IPS-15b (cell line): Measurements from ENCODE around the gene RASSF8.

ENCODE experiments used
- H3K27me3 ChIP-seq: one replicate; pipeline ENCODE4 v1.6.1; 2013; ENCODE audit warnings: low read length; ENCODE audit not compliant: control insufficient read depth, insufficient read depth
- H3K36me3 ChIP-seq: one replicate; pipeline ENCODE4 v1.6.1; 2013; ENCODE audit warnings: low read length; ENCODE audit not compliant: control insufficient read depth, insufficient read depth
- H3K4me1 ChIP-seq: one replicate; pipeline ENCODE4 v1.6.1; 2013; ENCODE audit warnings: mild to moderate bottlenecking, low read length; ENCODE audit not compliant: control insufficient read depth, insufficient read depth
- H3K4me3 ChIP-seq: one replicate; pipeline ENCODE4 v1.5.1; 2013; ENCODE audit warnings: low read depth, low read length
- H3K9ac ChIP-seq: one replicate; pipeline ENCODE4 v1.6.1; 2013; ENCODE audit warnings: low read depth, mild to moderate bottlenecking, low read length
- H3K9me3 ChIP-seq: one replicate; pipeline ENCODE4 v1.6.1; 2013; ENCODE audit warnings: mild to moderate bottlenecking, low read length; ENCODE audit not compliant: control insufficient read depth, insufficient read depth

The RASSF8 gene

DNA sequence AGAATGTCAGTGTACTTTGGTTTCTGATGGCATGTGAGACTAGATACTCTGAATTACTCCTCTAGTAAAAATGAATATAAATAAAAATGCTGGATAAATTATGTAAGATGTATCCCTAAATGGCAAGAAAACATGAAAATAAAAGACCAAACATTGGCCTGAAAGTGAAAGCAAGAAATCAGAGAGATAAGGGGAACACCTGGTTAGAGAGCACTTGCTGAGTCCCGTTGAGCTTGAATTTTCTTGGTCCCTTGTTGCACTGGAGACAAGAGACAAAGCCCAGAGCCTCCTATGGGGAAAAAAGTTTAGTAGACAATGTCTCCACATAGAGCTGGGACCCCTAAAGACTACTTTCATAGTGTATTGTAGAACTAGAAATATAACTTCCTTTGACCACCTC is 23.9 kb downstream of the RASSF8 start:
- Histone ChIP-seq H3K9me3 (no peaks in the 10 kb centered on the region), H3K4me1 (peaks cover 30% of the 10 kb centered on the region), H3K36me3 (no peaks in the 10 kb centered on the region), H3K9ac (no peak overlapping the region), H3K4me3 (no peak overlapping the region), H3K27me3 (no peaks in the 10 kb centered on the region)

DNA sequence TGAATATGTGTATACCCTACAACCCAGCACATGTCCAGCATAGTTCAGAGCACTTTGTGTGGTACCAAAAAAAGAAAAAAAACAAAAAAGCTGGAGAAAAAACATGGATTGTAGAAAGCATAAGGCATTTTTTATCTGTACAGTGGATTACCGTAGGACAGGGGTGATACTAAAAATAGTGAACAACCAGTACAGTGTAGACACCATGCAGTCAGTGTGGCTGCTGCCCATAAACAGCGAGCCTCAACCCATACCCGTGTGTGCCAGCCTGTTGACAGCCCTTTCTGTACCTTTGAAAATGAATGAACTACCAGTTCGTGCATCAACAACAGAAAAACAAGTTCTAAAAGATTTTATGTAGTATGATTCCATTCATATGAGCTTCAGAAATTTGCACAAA is 25.1 kb downstream of the RASSF8 start:
- Histone ChIP-seq H3K36me3 (no peaks in the 10 kb centered on the region), H3K9me3 (no peaks in the 10 kb centered on the region), H3K4me3 (no peak overlapping the region), H3K4me1 (peaks cover 30% of the 10 kb centered on the region), H3K9ac (no peak overlapping the region), H3K27me3 (no peaks in the 10 kb centered on the region)

GRCh38 chr12:25984759-25985158 is 26.3 kb downstream of the RASSF8 start:
- H3K4me3 ChIP-seq = no peak overlapping the region
- peaks cover 23% of the 10 kb centered on the region for H3K4me1 ChIP-seq
- no peaks in the 10 kb centered on the region for H3K9me3 ChIP-seq
- no peaks in the 10 kb centered on the region for H3K36me3 ChIP-seq
- no peak overlapping the region for H3K9ac ChIP-seq
- no peaks in the 10 kb centered on the region for H3K27me3 ChIP-seq

- no peak overlapping the region for H3K9ac ChIP-seq
- H3K36me3 ChIP-seq = no peaks in the 10 kb centered on the region
- no peaks in the 10 kb centered on the region for H3K27me3 ChIP-seq
- H3K9me3 ChIP-seq = no peaks in the 10 kb centered on the region
- H3K4me3 ChIP-seq = no peak overlapping the region
- peaks cover 20% of the 10 kb centered on the region for H3K4me1 ChIP-seq
Observed at GRCh38 chr12:25985316-25986175, 27.1 kb downstream of the RASSF8 start.

DNA sequence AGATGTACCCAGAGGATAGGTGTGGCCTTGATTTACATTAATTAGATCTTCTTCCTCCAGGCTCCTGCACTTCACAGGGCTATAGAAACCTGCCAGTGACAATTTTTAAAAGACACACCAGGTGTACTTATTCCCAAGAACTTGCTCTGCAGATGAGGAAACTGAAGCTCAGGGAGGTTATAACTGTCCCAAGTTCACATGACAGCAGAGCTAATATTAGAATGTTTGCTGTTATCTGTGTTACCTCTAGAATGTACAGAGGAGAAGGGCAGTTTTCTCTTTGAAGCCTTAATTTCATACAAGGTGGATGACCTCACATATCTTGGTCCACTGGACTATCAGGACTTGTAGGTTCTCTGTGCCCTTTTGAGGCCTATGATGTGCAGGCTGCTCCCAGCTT is 27.7 kb downstream of the RASSF8 start:
- H3K4me1 ChIP-seq = peaks cover 20% of the 10 kb centered on the region
- no peaks in the 10 kb centered on the region for H3K27me3 ChIP-seq
- no peak overlapping the region for H3K4me3 ChIP-seq
- no peaks in the 10 kb centered on the region for H3K9me3 ChIP-seq
- no peaks in the 10 kb centered on the region for H3K36me3 ChIP-seq
- H3K9ac ChIP-seq = no peak overlapping the region

DNA sequence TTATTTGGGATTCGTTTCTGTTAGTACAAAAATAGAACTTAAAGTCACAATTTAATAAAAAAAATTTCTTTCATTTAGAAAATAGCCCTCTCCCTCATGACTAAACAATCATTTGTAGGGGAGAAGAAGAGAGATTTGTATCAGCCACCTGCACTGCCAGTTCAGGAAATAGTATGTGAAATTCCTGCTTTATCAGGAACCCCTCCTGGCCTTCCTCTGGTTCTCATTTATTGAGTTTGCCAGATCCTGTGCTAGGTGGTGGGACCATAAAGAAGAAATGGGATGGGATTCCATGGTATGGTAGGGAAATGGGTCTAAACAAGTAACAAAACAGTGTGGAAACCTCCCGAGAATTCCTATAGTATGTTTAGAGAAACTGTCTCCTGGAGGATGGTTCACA is 30.0 kb downstream of the RASSF8 start:
- peaks cover 36% of the 10 kb centered on the region for H3K4me1 ChIP-seq
- no peaks in the 10 kb centered on the region for H3K9me3 ChIP-seq
- no peak overlapping the region for H3K4me3 ChIP-seq
- H3K27me3 ChIP-seq = no peaks in the 10 kb centered on the region
- H3K9ac ChIP-seq = no peak overlapping the region
- H3K36me3 ChIP-seq = no peaks in the 10 kb centered on the region

GRCh38 chr12:25990495-25990894 is 32.0 kb downstream of the RASSF8 start:
- Histone ChIP-seq H3K9me3 (no peaks in the 10 kb centered on the region), H3K4me3 (no peak overlapping the region), H3K4me1 (peaks cover 40% of the 10 kb centered on the region), H3K27me3 (no peaks in the 10 kb centered on the region), H3K9ac (no peak overlapping the region), H3K36me3 (no peaks in the 10 kb centered on the region)

- H3K4me1 ChIP-seq = peaks cover 45% of the 10 kb centered on the region
- no peaks in the 10 kb centered on the region for H3K9me3 ChIP-seq
- no peak overlapping the region for H3K9ac ChIP-seq
- H3K4me3 ChIP-seq = no peak overlapping the region
- no peaks in the 10 kb centered on the region for H3K36me3 ChIP-seq
- no peaks in the 10 kb centered on the region for H3K27me3 ChIP-seq
Observed at GRCh38 chr12:25992026-25992782, 33.7 kb downstream of the RASSF8 start.

DNA sequence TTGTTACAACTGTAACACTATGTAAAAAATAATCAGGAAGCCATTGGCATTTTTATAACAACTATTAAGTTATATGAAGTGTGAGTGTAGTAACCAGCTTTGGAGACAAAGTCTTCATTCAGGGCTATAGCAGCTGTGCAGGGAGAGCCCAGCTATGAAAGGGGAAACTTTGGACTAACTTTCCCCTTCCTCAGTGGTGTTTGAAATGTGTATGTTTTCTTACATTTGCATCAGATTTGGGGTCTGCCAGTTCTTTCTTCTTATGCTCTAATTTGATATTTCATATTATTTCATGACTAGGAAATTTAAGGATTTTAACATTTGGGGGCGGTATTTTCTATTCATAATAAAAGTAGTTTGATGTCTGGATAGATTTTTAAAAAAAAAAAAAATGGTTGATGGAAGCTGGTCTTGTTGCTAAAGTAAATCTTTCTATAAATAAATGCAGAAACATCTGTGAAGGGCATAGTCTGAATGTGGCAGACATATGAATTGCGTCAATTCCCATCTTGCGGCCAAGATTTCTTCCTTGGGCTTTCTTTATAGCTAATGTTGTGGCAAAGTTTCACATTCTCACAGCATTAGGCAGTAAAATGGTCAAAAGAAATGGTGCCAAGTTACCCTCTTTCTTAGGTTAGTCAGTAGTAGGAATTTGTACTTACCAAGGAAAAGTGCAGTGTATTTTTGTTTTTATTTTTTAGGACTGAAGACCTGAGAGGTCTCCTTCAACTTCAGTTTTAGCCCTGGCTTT is 35.6 kb downstream of the RASSF8 start:
- no peak overlapping the region for H3K9ac ChIP-seq
- H3K4me3 ChIP-seq = no peak overlapping the region
- peaks cover 47% of the 10 kb centered on the region for H3K4me1 ChIP-seq
- no peaks in the 10 kb centered on the region for H3K9me3 ChIP-seq
- H3K27me3 ChIP-seq = no peaks in the 10 kb centered on the region
- H3K36me3 ChIP-seq = no peaks in the 10 kb centered on the region

DNA sequence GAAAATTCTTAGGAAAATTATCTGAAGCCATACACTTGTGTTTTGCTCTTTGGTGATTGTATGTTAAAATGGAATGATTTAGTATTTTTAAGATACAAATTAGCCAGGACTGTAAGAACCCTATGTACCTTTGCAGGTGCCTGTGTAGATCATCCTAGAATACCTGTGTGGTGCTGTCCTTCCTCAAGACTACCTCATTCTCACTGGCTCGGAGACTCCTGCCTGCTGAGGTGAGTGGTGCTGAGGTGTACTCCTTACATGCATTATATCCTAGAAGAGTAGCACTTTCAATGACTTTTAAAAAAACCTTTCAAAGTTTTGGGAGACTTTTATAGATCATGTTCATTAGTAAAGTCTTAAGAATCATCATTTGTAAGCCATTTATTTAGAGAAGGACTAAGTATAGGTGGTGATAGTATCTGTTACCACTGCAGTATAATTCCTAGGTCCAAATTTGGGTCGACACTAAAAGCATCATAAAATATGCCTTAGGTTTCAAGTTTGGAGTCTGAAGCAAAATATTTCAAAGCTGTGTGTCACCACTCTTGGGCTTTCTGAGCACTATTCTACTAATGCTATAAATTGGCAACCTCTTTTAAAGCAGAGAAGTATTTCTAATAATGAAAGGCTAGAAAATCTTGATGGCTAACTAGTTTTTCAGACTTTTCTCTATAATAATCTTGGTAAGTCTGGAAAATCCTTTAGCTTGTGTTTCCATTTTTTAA is 36.6 kb downstream of the RASSF8 start:
- H3K36me3 ChIP-seq = no peaks in the 10 kb centered on the region
- no peak overlapping the region for H3K9ac ChIP-seq
- peaks cover 47% of the 10 kb centered on the region for H3K4me1 ChIP-seq
- H3K9me3 ChIP-seq = no peaks in the 10 kb centered on the region
- no peak overlapping the region for H3K4me3 ChIP-seq
- H3K27me3 ChIP-seq = no peaks in the 10 kb centered on the region

- H3K9me3 ChIP-seq = no peaks in the 10 kb centered on the region
- H3K4me3 ChIP-seq = no peak overlapping the region
- H3K27me3 ChIP-seq = no peaks in the 10 kb centered on the region
- H3K4me1 ChIP-seq = peaks cover 47% of the 10 kb centered on the region
- no peaks in the 10 kb centered on the region for H3K36me3 ChIP-seq
- no peak overlapping the region for H3K9ac ChIP-seq
Observed at GRCh38 chr12:25995906-25996305, 37.4 kb downstream of the RASSF8 start.
